Stimulated activated naive CD8-positive, alpha-beta T cell treated with anti-CD3 and anti-CD28 coated beads, Interleukin-15, amount 100 ng/mL, for 72 hours (primary cell): ENCODE results near the gene METTL17.

Experiments
- ATAC-seq: fragments of 150-1000 bp; cut with Tn5 transposase; 2 replicates; pipeline ENCODE4 v1.10.0; 2021; ENCODE audit warnings: mild to moderate bottlenecking, moderate library complexity
- DNase-seq, 2 donors: peaks; one replicate each; pipeline ENCODE4 v3.0.0; 2021 to 2022
- H3K27ac Mint-ChIP-seq, 2 donors: one replicate each; pipeline ENCODE4 v1.8.0; 2022; ENCODE audit warnings: mild to moderate bottlenecking in 2 of 2, mixed read lengths in 2 of 2, moderate library complexity in 2 of 2
- H3K27me3 Mint-ChIP-seq: one replicate; pipeline ENCODE4 v1.8.0; 2022; ENCODE audit warnings: mixed read lengths
- H3K4me1 Mint-ChIP-seq: one replicate; pipeline ENCODE4 v1.8.0; 2022; ENCODE audit warnings: mild to moderate bottlenecking, mixed read lengths
- H3K4me3 Mint-ChIP-seq, 2 donors: one replicate each; pipeline ENCODE4 v1.8.0; 2022; ENCODE audit warnings: mild to moderate bottlenecking in 2 of 2, mixed read lengths in 2 of 2, moderate library complexity in 1 of 2
- H3K9me3 Mint-ChIP-seq, 2 donors: one replicate each; pipeline ENCODE4 v1.8.0; 2022; ENCODE audit warnings: mixed read lengths in 2 of 2

METTL17 gene

GRCh38 chr14:21041676-21042433 is 52.1 kb downstream of the METTL17 start, which contains the start of gene RNASE7:
TSS of gene RNASE7 (plus strand) at chr14:21042362. CDS start at chr14:21042993, 631 bp downstream.
- peaks cover 22% of the 10 kb centered on the region for H3K27me3 Mint-ChIP-seq
- H3K27ac Mint-ChIP-seq: peak within 1 kb of the TSS in 1 of 2 donors; percentile 73
- no peaks in the 10 kb centered on the region for H3K9me3 Mint-ChIP-seq
- DNase-seq: no peak
- H3K4me3 Mint-ChIP-seq: no peak within 1 kb of the TSS
- ATAC-seq: no peak
- H3K4me1 Mint-ChIP-seq: no peaks in the 10 kb centered on the region

GRCh38 chr14:21042918-21043317 is 53.1 kb downstream of the METTL17 start:
- H3K27me3 Mint-ChIP-seq: peaks cover 22% of the 10 kb centered on the region
- H3K9me3 Mint-ChIP-seq: no peaks in the 10 kb centered on the region
- no peaks in the 10 kb centered on the region for H3K4me1 Mint-ChIP-seq
- H3K27ac Mint-ChIP-seq: no peak overlapping the region
- no peak overlapping the region for H3K4me3 Mint-ChIP-seq
- ATAC-seq (no peak), DNase-seq (no peak)

GRCh38 chr14:21043387-21043973 is 53.7 kb downstream of the METTL17 start:
- Mint-ChIP-seq H3K27me3 (peaks cover 22% of the 10 kb centered on the region), H3K4me1 (no peaks in the 10 kb centered on the region), H3K4me3 (no peak overlapping the region), H3K27ac (no peak overlapping the region), H3K9me3 (no peaks in the 10 kb centered on the region)
- ATAC-seq: no peak
- DNase-seq: no peak

- Mint-ChIP-seq H3K4me3 (no peak overlapping the region), H3K9me3 (no peaks in the 10 kb centered on the region), H3K27ac (no peak overlapping the region), H3K4me1 (no peaks in the 10 kb centered on the region), H3K27me3 (peaks cover 22% of the 10 kb centered on the region)
- DNase-seq (no peak), ATAC-seq (no peak)
Observed at GRCh38 chr14:21043974-21044618, 54.3 kb downstream of the METTL17 start.
